ENCODE measurements around the gene L3MBTL1. TPM values are rescaled to one million over a fixed set of nuclear protein-coding genes. Genes with fewer than 3 reads are reported as not detected.

The L3MBTL1 gene
- total RNA-seq, 1 experiment from 2014 or later: 21.6 TPM

- TF ChIP-seq REST (IDR thresholded peaks at IDR 0.05; ENCODE audit: low read depth) (no peak), CEBPB (IDR thresholded peaks at IDR 0.05; ENCODE audit: low read depth) (no peak), POLR2A (IDR thresholded peaks at IDR 0.05; ENCODE audit: borderline replicate concordance, extremely low read depth, insufficient read depth, insufficient read length) (no peak), YY1 (IDR thresholded peaks at IDR 0.05; ENCODE audit: extremely low read depth, insufficient replicate concordance, low read depth, low read length) (no peak), FOSL1 (IDR thresholded peaks at IDR 0.05; ENCODE audit: low read depth) (no peak), POLR2AphosphoS5 (IDR thresholded peaks at IDR 0.05; ENCODE audit: low read depth, low read length) (no peak), TCF7L2 (IDR thresholded peaks at IDR 0.05; ENCODE audit: borderline replicate concordance, extremely low read depth, insufficient read depth, insufficient read length) (no peak), ELF1 (IDR thresholded peaks at IDR 0.05; ENCODE audit: borderline replicate concordance, low read depth) (no peak), SP1 (IDR thresholded peaks at IDR 0.05; ENCODE audit: low read depth) (no peak), CBX3 (IDR thresholded peaks at IDR 0.05; ENCODE audit: low read depth) (no peak), EGR1 (IDR thresholded peaks at IDR 0.05; ENCODE audit: low read depth) (no peak), CTCF (IDR thresholded peaks at IDR 0.05 in 2 of 3, conservative IDR thresholded peaks at IDR 0.05 in 1 of 3; ENCODE audit: borderline replicate concordance in 1 of 3, insufficient read depth in 1 of 3, low read depth in 2 of 3, low read length in 2 of 3) (no peak), SRF (IDR thresholded peaks at IDR 0.05; ENCODE audit: low read depth) (no peak)
- TF ChIP-seq, protein P1, sequence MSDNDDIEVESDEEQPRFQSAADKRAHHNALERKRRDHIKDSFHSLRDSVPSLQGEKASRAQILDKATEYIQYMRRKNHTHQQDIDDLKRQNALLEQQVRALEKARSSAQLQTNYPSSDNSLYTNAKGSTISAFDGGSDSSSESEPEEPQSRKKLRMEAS (IDR thresholded peaks at IDR 0.05): no peak
- TF ChIP-seq, protein P2, sequence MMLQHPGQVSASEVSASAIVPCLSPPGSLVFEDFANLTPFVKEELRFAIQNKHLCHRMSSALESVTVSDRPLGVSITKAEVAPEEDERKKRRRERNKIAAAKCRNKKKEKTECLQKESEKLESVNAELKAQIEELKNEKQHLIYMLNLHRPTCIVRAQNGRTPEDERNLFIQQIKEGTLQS (IDR thresholded peaks at IDR 0.05): no peak
- Histone ChIP-seq H3K9me3 (ENCODE audit: control insufficient read depth in 1 of 2, insufficient read depth in 1 of 2, low read depth in 1 of 2, low read length in 2 of 2) (peaks cover 0 to 3% of the 10 kb centered on the region in 2 experiments; a peak in 1 of 4 replicates), H3K9me2 (ENCODE audit: insufficient read depth) (no peaks in the 10 kb centered on the region), H3K4me3 (replicated peaks in 1 of 2; ENCODE audit: low read depth in 1 of 2, low read length in 2 of 2) (no peak overlapping the region), H3K4me1 (ENCODE audit: control insufficient read depth in 1 of 2, insufficient read depth in 2 of 2, low read length in 2 of 2) (no peaks in the 10 kb centered on the region), H3K36me3 (ENCODE audit: control insufficient read depth in 1 of 2, insufficient read depth in 2 of 2, low read length in 2 of 2) (peaks cover 0 to 3% of the 10 kb centered on the region in 2 experiments; a peak in 2 of 4 replicates), H3K27ac (ENCODE audit: low read depth, low read length) (no peak overlapping the region), H3K27me3 (ENCODE audit: insufficient read depth, low read length) (no peaks in the 10 kb centered on the region), H3K9ac (ENCODE audit: low read length) (no peak overlapping the region), H3K79me2 (ENCODE audit: insufficient read depth, low read length) (no peaks in the 10 kb centered on the region), H4K20me1 (ENCODE audit: insufficient read depth) (no peaks in the 10 kb centered on the region), H3K4me2 (ENCODE audit: low read length) (no peak overlapping the region), H2AFZ (ENCODE audit: low read depth, low read length, poor library complexity, severe bottlenecking) (no peak overlapping the region)
- intact Hi-C loops (cut with micrococcal nuclease): no loop called here
- BruUV-seq (replicated peaks): no TSS peak
- DNase-seq (ENCODE audit: low read depth, low spot score): no peak
- ATAC-seq: no peak
- RAD21 ChIA-PET (ENCODE audit: low non-redundant PET in 1 of 2, low total read pairs in 2 of 2, uncharacterized antibody in 2 of 2, unreplicated experiment in 2 of 2): no interaction called here
- CTCF ChIA-PET: interaction anchor here (1.0 kb wide), 1 partner anchor 8 kb away, joined by 3 read pairs; no protein-coding TSS in a partner anchor
- POLR2A ChIA-PET: no interaction called here
These were observed 38.5 kb downstream of the L3MBTL1 start for GRCh38 chr20:43545837-43546578.

Data from HCT116 (cell line).